Measurements from ENCODE around the gene TRMT44. TPM values are rescaled to one million over a fixed set of nuclear protein-coding genes. Genes with fewer than 3 reads are reported as not detected.
A peak's percentile ranks its signal among the peaks of the same experiment; 100 is the strongest.

The TRMT44 gene
- polyA plus RNA-seq, 1 experiment: 7.1 TPM

DNA sequence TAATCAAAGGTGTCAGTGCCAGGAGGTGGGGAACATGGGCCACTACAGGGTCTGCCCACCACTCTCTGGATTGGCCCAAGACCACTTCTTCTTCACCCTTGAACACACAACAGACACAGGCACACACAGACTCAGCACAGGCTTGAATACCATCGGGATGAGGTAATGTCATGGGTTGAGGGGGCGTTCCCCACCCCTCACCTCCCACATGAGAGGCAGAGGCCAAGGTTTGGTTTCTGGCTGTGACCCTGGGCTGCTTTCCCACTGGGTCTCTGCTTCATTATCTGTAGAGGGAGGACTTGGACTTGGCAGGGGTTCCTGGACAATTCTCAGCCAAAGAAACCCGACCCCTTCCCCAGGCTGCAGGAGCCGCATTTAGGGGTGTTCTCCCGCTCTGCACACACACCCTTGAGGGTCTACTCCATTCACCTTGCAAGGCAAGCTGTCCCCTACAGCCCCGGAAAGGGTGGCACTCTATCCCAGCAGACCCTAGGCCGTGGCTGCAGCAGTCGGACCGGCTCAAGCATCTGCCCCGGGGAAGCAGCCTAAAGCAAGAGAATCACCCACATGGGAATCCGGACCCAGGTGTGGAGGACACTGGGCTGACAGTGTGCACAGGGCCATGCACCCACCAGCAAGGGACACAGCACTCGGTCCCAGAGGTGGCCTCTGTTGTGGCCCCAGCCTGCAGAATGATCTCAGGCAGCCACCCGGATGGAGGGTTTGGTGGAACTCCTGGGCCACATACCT is 62.4 kb downstream of the TRMT44 start:
- no peaks in the 10 kb centered on the region for H3K36me3 ChIP-seq (ENCODE audit: control insufficient read depth, insufficient read depth, low read length)
- DNase-seq (ENCODE audit: low read depth): no peak
- H3K4me3 ChIP-seq (ENCODE audit: low read depth, low read length): no peak overlapping the region
- POLR2A ChIA-PET: no interaction called here
- no peak for TF ChIP-seq CTCF (IDR thresholded peaks at IDR 0.05; ENCODE audit: insufficient read depth, low read depth, low read length)
- CTCF ChIA-PET: interaction anchor here (0.7 kb wide), 1 partner anchor 29 kb away, joined by 3 read pairs; no protein-coding TSS in a partner anchor
- H3K27me3 ChIP-seq (ENCODE audit: control insufficient read depth, insufficient read depth, low read length): peaks cover 3% of the 10 kb centered on the region

DNA sequence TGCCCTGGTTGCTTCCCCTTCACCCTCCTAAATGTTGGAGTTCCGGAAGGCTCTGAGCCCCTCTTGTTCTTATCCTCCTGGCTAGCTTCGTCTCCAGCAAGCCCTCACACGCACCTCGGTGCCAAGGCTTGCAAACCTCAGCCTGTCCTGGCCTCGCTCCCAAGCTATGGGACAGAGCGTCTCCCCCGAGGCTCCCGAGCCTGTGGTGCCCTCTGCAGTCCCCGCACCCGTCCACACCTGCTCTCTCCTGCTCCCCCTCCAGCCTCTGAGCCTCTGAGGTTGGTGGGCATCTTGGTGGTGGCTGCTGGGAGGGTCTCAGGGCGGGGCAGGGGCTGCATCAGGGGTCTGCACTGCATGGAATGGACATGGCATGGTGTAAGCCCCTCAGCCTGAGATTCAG is 63.2 kb downstream of the TRMT44 start:
- Histone ChIP-seq H3K36me3 (ENCODE audit: control insufficient read depth, insufficient read depth, low read length) (no peaks in the 10 kb centered on the region), H3K27me3 (ENCODE audit: control insufficient read depth, insufficient read depth, low read length) (peaks cover 3% of the 10 kb centered on the region), H3K4me3 (ENCODE audit: low read depth, low read length) (no peak overlapping the region)
- no peak for DNase-seq (ENCODE audit: low read depth)
- no peak for TF ChIP-seq CTCF (IDR thresholded peaks at IDR 0.05; ENCODE audit: insufficient read depth, low read depth, low read length)
- ChIA-PET CTCF (interaction anchor here (1.2 kb wide), 1 partner anchor 104 kb away, joined by 6 read pairs; no protein-coding TSS in a partner anchor), POLR2A (no interaction called here)

DNA sequence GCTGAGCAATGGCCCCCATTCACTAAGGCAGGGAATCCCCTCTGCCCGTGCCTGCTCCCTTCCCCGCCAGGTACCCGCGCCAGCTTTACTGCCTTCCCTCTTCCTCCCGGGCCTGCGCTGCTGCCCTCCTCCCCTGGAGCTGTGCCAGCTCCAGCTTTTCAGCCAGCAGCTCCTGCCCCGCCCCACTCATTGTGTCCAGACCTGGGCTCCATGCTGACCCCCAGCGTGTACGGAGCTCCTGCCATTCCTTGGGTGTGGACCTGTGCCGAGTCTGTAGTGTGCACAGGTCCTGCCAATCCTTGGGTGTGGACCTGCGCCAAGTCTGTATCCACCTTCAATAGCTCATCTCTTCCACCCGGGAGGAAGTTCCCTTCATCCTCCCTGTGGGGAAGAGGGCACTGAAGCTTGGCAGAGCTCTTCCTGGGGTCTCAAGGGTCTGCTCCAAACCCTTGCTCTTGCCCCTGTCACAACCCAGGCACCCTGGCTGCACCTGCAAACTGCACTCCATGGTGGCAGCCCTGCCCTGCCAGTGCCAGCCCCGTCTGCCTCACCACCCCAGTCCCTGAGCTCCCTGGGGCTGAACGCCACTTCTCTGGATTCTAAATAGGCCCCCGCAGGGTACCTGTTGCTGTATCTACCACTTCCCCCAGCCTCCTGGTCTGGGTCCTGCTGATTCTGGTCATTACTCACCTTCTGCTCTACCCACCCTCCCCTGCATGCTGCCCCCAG is 63.9 kb downstream of the TRMT44 start:
- no peak for TF ChIP-seq CTCF (IDR thresholded peaks at IDR 0.05; ENCODE audit: insufficient read depth, low read depth, low read length)
- CTCF ChIA-PET: interaction anchor here (1.2 kb wide), 1 partner anchor 103 kb away, joined by 6 read pairs; no protein-coding TSS in a partner anchor
- POLR2A ChIA-PET: no interaction called here
- Histone ChIP-seq H3K36me3 (ENCODE audit: control insufficient read depth, insufficient read depth, low read length) (no peaks in the 10 kb centered on the region), H3K27me3 (ENCODE audit: control insufficient read depth, insufficient read depth, low read length) (peaks cover 3% of the 10 kb centered on the region), H3K4me3 (ENCODE audit: low read depth, low read length) (no peak overlapping the region)
- no peak for DNase-seq (ENCODE audit: low read depth)

GRCh38 chr4:8505229-8505628 is 64.7 kb downstream of the TRMT44 start:
- ChIA-PET POLR2A (no interaction called here), CTCF (no interaction called here)
- Histone ChIP-seq H3K36me3 (ENCODE audit: control insufficient read depth, insufficient read depth, low read length) (no peaks in the 10 kb centered on the region), H3K27me3 (ENCODE audit: control insufficient read depth, insufficient read depth, low read length) (peaks cover 3% of the 10 kb centered on the region), H3K4me3 (ENCODE audit: low read depth, low read length) (no peak overlapping the region)
- no peak for TF ChIP-seq CTCF (IDR thresholded peaks at IDR 0.05; ENCODE audit: insufficient read depth, low read depth, low read length)
- DNase-seq (ENCODE audit: low read depth): no peak

GRCh38 chr4:8506006-8506372 is 65.4 kb downstream of the TRMT44 start:
- peak; percentile 19; the same call in 1 of the 2 replicates for TF ChIP-seq CTCF (IDR thresholded peaks at IDR 0.05; ENCODE audit: insufficient read depth, low read depth, low read length)
- CTCF ChIA-PET: interaction anchor here (0.9 to 1.6 kb wide), 3 partner anchors 9 to 86 kb away, joined by 3 to 5 read pairs (median 3); partner anchors contain the start of gene CPZ
- POLR2A ChIA-PET: no interaction called here
- H3K36me3 ChIP-seq (ENCODE audit: control insufficient read depth, insufficient read depth, low read length): no peaks in the 10 kb centered on the region
- DNase-seq (ENCODE audit: low read depth): no peak
- H3K27me3 ChIP-seq (ENCODE audit: control insufficient read depth, insufficient read depth, low read length): peaks cover 3% of the 10 kb centered on the region
- H3K4me3 ChIP-seq (ENCODE audit: low read depth, low read length): no peak overlapping the region
